HCT116 (cell line): ENCODE data around the gene WNT7B.

Experiments used
- CEBPB ChIP-seq: IDR thresholded peaks from 2 replicates; pipeline ENCODE4 v1.6.1; 2012; ENCODE audit warnings: low read depth
- EZH2 ChIP-seq: fragments of 200-600 bp; sonication (generic); IDR thresholded peaks from 2 replicates; pipeline ENCODE4 v1.6.1; 2017; ENCODE audit warnings: antibody characterized with exemption, mixed run types
- EZH2phosphoT487 ChIP-seq: fragments of 200-600 bp; IDR thresholded peaks from 2 replicates; pipeline ENCODE4 v1.6.1; 2018; ENCODE audit warnings: antibody characterized with exemption, borderline replicate concordance
- POLR2A ChIP-seq: IDR thresholded peaks from 2 replicates; pipeline ENCODE4 v1.7.0; 2011; ENCODE audit warnings: borderline replicate concordance; ENCODE audit not compliant: insufficient read depth, insufficient read length; ENCODE audit errors: extremely low read depth
- POLR2AphosphoS5 ChIP-seq: IDR thresholded peaks from 2 replicates; pipeline ENCODE4 v1.6.1; 2011; ENCODE audit warnings: mild to moderate bottlenecking, low read depth, low read length, moderate library complexity
- YY1 ChIP-seq: IDR thresholded peaks from 2 replicates; pipeline ENCODE4 v1.6.1; 2011; ENCODE audit warnings: low read length, low read depth, moderate library complexity, mild to moderate bottlenecking; ENCODE audit not compliant: insufficient replicate concordance; ENCODE audit errors: extremely low read depth
- TF ChIP-seq, protein P1 (sequence below): IDR thresholded peaks from 2 replicates; pipeline ENCODE4 v1.6.1; 2012
- TF ChIP-seq, protein P2 (sequence below), 3 experiments: fragments of 200-600 bp in 1 of 3; sonication (generic) in 1 of 3; IDR thresholded peaks in 2 of 3; conservative IDR thresholded peaks in 1 of 3; 2 replicates each; pipeline ENCODE4 v1.5.1; 2012 to 2017; ENCODE audit warnings: low read depth in 2 of 3, low read length in 2 of 3, antibody characterized with exemption in 1 of 3, borderline replicate concordance in 1 of 3, control low read depth in 1 of 3, mild to moderate bottlenecking in 1 of 3, mixed read lengths in 1 of 3, mixed run types in 1 of 3, moderate library complexity in 1 of 3; ENCODE audit not compliant: insufficient read depth in 1 of 3

DNA sequence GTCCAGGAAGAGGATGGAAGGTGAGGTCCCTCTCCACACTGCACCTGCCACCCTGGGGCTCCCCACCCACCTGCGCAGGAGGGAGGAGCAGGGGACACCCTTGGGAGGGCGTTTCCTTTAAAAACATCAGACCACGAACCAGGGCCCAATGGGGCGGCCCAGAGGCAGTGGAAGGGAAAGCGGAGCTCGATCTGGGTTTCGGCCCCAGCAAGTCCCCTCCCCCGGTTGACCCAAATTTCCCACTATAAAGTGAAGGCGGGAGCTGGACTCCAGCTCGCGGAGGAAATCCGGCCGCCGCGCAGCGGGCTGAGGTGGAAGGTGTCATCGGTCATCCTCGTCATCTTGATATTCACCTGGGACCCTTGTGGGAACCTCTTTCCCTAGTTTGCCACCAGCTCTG, 99.3 kb downstream of the WNT7B start:
- TF ChIP-seq, protein P1, sequence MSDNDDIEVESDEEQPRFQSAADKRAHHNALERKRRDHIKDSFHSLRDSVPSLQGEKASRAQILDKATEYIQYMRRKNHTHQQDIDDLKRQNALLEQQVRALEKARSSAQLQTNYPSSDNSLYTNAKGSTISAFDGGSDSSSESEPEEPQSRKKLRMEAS, result no peak
- TF ChIP-seq POLR2AphosphoS5 (no peak), EZH2 (no peak), YY1 (no peak), POLR2A (no peak), EZH2phosphoT487 (no peak), CEBPB (no peak)
- TF ChIP-seq, protein P2, sequence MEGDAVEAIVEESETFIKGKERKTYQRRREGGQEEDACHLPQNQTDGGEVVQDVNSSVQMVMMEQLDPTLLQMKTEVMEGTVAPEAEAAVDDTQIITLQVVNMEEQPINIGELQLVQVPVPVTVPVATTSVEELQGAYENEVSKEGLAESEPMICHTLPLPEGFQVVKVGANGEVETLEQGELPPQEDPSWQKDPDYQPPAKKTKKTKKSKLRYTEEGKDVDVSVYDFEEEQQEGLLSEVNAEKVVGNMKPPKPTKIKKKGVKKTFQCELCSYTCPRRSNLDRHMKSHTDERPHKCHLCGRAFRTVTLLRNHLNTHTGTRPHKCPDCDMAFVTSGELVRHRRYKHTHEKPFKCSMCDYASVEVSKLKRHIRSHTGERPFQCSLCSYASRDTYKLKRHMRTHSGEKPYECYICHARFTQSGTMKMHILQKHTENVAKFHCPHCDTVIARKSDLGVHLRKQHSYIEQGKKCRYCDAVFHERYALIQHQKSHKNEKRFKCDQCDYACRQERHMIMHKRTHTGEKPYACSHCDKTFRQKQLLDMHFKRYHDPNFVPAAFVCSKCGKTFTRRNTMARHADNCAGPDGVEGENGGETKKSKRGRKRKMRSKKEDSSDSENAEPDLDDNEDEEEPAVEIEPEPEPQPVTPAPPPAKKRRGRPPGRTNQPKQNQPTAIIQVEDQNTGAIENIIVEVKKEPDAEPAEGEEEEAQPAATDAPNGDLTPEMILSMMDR (IDR thresholded peaks at IDR 0.05 in 2 of 3, conservative IDR thresholded peaks at IDR 0.05 in 1 of 3; ENCODE audit: borderline replicate concordance in 1 of 3, insufficient read depth in 1 of 3, low read depth in 2 of 3, low read length in 2 of 3), result no peak
